Progenitor cell of endocrine pancreas (in vitro differentiated cells): ENCODE data around the gene TTC13. TPM values are rescaled to one million over a fixed set of nuclear protein-coding genes. Genes with fewer than 3 reads are reported as not detected.

Experiments
- DNase-seq: peaks from one replicate; pipeline ENCODE4 v3.0.0; 2021; ENCODE audit warnings: low spot score; ENCODE audit not compliant: unreplicated experiment
- H3K27ac Mint-ChIP-seq: 2 replicates; pipeline ENCODE4 v1.8.0; 2021; ENCODE audit warnings: mild to moderate bottlenecking, moderate library complexity, mixed read lengths
- H3K27me3 Mint-ChIP-seq: 2 replicates; pipeline ENCODE4 v1.8.0; 2021; ENCODE audit warnings: mixed read lengths
- H3K36me3 Mint-ChIP-seq: 2 replicates; pipeline ENCODE4 v1.8.0; 2022; ENCODE audit warnings: mixed read lengths; ENCODE audit not compliant: insufficient read depth
- H3K4me1 Mint-ChIP-seq: 2 replicates; pipeline ENCODE4 v1.8.0; 2021; ENCODE audit warnings: low read depth, mixed read lengths
- H3K4me3 Mint-ChIP-seq: 2 replicates; pipeline ENCODE4 v1.8.0; 2021; ENCODE audit warnings: low read depth, mild to moderate bottlenecking, moderate library complexity, mixed read lengths
- H3K9me3 Mint-ChIP-seq: 2 replicates; pipeline ENCODE4 v1.8.0; 2021; ENCODE audit warnings: low read depth, mixed read lengths
- long read RNA-seq: library from polyadenylated mRNA; unstranded; transcript quantifications from one replicate; pipeline ENCODE4 v2.0.0, GENCODE V29; 2020
- total RNA-seq: library from RNA; stranded (reverse); gene quantifications from 2 replicates; pipeline ENCODE4 v1.2.1, GENCODE V29; 2021
- TF ChIP-seq, protein P1 (sequence below): fragments of 200-600 bp; sonication (generic); IDR thresholded peaks from one replicate; pipeline ENCODE4 v1.5.0; 2021; ENCODE audit warnings: antibody characterized with exemption, mild to moderate bottlenecking; ENCODE audit not compliant: unreplicated experiment

The TTC13 gene, protein sequence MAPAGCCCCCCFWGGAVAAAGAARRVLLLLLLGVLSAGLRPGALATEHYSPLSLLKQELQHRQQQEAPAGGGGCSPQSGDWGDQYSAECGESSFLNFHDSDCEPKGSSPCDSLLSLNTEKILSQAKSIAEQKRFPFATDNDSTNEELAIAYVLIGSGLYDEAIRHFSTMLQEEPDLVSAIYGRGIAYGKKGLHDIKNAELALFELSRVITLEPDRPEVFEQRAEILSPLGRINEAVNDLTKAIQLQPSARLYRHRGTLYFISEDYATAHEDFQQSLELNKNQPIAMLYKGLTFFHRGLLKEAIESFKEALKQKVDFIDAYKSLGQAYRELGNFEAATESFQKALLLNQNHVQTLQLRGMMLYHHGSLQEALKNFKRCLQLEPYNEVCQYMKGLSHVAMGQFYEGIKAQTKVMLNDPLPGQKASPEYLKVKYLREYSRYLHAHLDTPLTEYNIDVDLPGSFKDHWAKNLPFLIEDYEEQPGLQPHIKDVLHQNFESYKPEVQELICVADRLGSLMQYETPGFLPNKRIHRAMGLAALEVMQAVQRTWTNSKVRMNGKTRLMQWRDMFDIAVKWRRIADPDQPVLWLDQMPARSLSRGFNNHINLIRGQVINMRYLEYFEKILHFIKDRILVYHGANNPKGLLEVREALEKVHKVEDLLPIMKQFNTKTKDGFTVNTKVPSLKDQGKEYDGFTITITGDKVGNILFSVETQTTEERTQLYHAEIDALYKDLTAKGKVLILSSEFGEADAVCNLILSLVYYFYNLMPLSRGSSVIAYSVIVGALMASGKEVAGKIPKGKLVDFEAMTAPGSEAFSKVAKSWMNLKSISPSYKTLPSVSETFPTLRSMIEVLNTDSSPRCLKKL
- total RNA-seq, result 22.3 and 26.9 TPM in 2 replicates
- long read RNA-seq, partial matches to known transcripts, result 7 of 15 reads
- long read RNA-seq, other reads (novel, unspliced or antisense), result 5 of 15 reads

DNA sequence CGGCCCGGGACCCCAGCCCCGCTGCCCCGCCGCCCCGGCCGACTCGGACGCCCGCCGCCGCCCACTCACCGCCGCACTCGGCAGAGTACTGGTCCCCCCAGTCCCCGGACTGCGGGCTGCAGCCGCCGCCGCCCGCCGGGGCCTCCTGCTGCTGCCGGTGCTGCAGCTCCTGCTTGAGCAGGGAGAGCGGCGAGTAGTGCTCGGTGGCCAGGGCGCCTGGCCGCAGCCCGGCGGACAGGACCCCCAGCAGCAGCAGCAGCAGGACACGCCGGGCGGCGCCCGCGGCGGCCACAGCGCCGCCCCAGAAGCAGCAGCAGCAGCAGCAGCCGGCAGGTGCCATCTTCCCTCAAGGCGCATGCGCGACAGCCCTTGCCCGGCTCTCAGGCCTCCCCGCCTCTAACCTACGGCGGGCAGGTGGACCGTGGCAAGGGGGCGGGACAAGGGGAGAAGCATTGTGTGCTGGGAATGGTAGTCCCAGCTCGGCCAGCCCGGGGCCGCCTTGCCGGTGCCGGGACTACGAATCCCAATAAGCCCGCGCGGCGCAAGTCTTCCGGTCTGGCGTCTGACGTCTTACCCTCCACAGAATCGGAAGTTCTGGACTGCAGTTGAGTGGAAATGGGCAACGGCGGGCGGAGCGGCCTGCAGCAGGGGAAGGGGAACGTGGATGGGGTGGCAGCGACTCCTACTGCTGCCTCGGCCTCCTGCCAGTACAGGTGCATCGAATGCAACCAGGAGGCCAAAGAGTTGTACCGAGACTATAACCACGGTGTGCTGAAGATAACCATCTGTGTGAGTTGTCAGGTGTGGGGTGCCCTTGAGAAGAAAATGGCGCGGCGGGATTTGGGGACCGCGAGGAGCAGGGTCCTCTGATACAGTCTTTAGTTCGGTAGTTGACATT is at the start of gene TTC13, which contains the start of gene ARV1:
TSS of gene TTC13 (minus strand) at position 371 of the 898 bp plus-strand sequence. CDS start at position 340, 31 bp downstream.
TSS of gene ARV1 (plus strand) at position 604 of the 898 bp plus-strand sequence. CDS start at position 616, 12 bp downstream.
- H3K9me3 Mint-ChIP-seq, result no peaks in the 10 kb centered on the region
- H3K36me3 Mint-ChIP-seq, result peaks cover 1% of the 10 kb centered on the region
- H3K4me1 Mint-ChIP-seq, result peaks cover 26% of the 10 kb centered on the region
- peak within 1 kb of the TSS; percentile 97 for H3K27ac Mint-ChIP-seq
- peak within 1 kb of the TSS; percentile 86 for H3K4me3 Mint-ChIP-seq
- TF ChIP-seq, protein P1, sequence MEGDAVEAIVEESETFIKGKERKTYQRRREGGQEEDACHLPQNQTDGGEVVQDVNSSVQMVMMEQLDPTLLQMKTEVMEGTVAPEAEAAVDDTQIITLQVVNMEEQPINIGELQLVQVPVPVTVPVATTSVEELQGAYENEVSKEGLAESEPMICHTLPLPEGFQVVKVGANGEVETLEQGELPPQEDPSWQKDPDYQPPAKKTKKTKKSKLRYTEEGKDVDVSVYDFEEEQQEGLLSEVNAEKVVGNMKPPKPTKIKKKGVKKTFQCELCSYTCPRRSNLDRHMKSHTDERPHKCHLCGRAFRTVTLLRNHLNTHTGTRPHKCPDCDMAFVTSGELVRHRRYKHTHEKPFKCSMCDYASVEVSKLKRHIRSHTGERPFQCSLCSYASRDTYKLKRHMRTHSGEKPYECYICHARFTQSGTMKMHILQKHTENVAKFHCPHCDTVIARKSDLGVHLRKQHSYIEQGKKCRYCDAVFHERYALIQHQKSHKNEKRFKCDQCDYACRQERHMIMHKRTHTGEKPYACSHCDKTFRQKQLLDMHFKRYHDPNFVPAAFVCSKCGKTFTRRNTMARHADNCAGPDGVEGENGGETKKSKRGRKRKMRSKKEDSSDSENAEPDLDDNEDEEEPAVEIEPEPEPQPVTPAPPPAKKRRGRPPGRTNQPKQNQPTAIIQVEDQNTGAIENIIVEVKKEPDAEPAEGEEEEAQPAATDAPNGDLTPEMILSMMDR, result peak; percentile 56
- H3K27me3 Mint-ChIP-seq, result no peaks in the 10 kb centered on the region
- peak; percentile 98 for DNase-seq

DNA sequence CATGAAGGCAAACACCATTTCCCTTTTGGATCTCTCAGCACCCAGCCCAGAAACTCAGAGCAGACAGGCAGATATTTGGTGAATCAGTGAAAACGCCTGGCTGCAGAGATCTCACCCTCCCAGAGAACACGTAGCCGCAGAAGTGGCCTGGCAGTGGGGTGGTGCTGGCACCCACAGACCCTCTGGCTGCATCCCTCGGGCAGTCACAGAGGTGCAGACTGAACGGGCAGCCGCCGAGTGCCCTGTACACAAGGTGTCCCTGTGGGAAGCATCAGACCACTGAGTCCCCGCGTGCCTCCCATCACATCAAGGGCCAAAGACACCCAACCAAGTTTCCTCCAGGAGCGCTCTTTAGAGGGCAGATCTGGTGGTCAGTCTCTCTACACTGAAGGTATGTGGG is 49.3 kb upstream of the TTC13 start:
- DNase-seq, result no peak
- TF ChIP-seq, protein P1, result no peak
- Mint-ChIP-seq H3K36me3 (peaks cover under 1% of the 10 kb centered on the region), H3K4me3 (no peak overlapping the region), H3K4me1 (peaks cover 19% of the 10 kb centered on the region), H3K27ac (no peak overlapping the region), H3K9me3 (no peaks in the 10 kb centered on the region), H3K27me3 (no peaks in the 10 kb centered on the region)

DNA sequence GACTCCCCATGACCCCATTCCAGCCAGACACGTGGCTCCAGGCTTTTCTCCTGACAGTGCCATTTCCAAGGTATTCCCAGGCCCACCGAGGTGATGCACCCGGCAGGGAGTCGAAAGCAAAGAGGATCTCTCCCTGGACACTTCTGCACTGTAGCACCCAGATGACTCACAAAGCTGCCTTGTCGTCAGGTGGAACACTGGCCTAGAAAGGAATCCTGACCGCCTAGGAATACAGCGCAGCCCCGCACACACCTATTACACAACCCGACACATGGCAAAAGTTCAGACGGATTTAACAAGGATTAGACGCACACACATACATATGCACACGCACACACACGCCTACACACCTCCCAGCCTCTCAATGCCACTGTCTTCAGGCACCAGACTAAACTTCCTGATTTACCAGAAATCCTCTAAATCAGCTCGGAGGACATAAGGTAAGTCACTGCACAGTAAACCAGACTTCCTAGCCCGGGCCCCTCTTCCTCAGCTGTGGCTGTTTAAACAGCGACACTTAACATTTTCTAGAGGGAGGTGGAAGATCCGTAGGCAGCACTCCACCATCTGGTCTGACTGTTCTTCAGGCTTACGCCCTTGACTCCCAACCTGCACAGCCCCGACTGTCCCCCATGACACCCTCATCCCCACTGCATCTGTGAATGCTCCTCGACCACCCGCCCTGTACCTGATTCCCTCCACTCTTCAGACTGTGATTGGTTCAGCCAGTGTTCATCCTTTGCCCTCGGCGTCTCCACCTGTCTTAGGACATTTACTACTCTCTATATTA is 48.7 kb upstream of the TTC13 start:
- no peak for DNase-seq
- Mint-ChIP-seq H3K4me1 (peaks cover 17% of the 10 kb centered on the region), H3K36me3 (peaks cover 2% of the 10 kb centered on the region), H3K27me3 (no peaks in the 10 kb centered on the region), H3K4me3 (no peak overlapping the region), H3K9me3 (no peaks in the 10 kb centered on the region), H3K27ac (peak overlapping the region; percentile 26)
- TF ChIP-seq, protein P1, result no peak

DNA sequence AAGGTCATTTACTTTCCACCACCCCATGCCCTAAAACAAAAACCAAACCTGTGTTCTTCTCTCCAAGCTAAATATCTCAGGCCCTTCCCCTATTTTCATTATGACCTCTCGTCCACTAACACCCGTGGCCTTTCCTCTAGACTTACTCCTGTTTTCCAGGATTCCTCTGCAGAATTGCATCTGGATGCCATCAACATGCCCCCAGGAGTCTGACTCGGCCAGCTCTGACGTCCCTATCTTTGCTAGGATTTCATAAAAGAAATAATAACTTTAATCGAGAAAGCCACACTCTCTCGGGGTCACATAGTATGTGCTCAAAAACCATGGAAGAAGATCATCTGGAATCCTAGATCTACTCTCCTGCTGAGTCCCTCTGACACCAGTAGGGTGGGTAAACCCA is 47.9 kb upstream of the TTC13 start:
- TF ChIP-seq, protein P1, result no peak
- Mint-ChIP-seq H3K4me1 (peaks cover 17% of the 10 kb centered on the region), H3K4me3 (no peak overlapping the region), H3K27ac (no peak overlapping the region), H3K36me3 (peaks cover 6% of the 10 kb centered on the region), H3K27me3 (no peaks in the 10 kb centered on the region), H3K9me3 (no peaks in the 10 kb centered on the region)
- no peak for DNase-seq
